ENCODE data around the gene CALM1.

CALM1 gene

DNA sequence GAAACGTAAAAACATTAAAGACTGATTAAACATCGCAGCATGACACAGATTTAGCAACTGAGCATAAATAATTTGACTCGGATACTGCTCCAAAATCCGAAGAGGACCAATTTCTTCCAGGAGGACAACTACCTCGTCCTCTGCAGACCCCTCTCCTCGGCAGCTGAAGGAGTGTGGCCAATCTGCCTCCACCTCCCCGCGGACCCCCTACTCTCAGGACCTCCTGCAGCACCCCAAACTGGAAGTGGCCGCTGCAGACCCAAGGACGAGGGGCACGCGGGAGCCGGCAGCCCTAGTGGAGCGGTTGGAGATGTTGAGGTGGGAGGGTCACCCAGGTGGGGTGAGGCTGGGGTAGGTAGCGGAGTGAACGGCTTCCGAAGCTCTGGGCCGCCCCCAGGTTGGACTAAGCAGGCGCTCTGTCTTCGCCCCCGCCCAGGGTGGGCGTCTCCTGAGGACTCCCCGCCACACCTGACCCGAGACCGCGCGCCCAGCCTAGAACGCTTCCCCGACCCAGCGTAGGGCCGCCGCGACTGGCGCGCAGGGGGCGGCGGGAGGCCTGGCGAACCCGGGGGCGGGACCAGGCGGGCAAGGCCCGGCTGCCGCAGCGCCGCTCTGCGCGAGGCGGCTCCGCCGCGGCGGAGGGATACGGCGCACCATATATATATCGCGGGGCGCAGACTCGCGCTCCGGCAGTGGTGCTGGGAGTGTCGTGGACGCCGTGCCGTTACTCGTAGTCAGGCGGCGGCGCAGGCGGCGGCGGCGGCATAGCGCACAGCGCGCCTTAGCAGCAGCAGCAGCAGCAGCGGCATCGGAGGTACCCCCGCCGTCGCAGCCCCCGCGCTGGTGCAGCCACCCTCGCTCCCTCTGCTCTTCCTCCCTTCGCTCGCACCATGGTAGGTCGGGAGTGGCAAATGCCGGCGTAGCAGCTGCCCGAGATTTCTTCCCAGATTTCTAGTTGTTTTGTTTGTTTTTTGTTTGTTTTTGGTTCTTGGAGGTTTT lies at the start of gene CALM1:
Gene CALM1, plus strand, starts transcription at position 689 of the 999 bp plus-strand sequence. Its CDS starts 202 bp downstream, at position 891.
- peak; percentile 93 for DNase-seq (ENCODE audit: low spot score)

DNA sequence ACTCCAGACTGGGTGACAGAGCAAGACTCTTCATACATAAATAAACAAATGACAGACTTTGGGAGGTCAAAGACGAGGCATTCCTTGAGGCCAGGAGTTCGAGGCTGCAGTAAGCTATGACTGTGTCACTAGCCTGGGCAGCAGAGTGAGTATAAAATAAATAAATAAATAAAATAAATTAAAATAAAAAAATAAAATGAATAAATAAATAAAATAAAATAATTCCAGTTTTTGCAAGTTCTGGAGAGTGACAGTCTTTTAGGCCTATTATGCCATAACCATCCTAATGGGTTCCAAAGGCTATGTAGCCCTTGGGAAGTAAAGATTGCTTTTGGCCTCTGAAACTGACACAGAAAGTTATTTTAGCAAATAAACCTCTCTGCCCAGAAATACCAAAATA lies 48.6 kb upstream of the CALM1 start:
- DNase-seq (ENCODE audit: low spot score): no peak

DNA sequence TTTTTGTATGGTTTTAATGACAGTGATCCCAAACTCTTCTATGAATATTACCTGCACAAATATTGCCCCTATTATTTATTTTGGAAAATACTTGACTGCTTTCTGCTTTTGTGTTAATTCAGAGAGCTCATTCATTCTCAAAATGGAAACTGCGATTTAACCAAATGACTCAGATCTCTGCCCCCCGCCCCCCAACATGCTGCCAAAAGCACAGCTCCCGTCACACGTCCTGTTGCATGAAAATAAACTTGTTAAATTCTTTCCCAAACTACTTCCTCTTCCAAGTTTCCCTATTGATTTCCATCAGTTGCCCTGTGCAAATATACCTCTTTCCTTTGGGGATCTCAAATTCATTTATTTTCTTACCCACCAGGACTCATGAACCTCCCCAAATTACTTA lies 47.1 kb upstream of the CALM1 start:
- DNase-seq (ENCODE audit: low spot score): no peak

DNA sequence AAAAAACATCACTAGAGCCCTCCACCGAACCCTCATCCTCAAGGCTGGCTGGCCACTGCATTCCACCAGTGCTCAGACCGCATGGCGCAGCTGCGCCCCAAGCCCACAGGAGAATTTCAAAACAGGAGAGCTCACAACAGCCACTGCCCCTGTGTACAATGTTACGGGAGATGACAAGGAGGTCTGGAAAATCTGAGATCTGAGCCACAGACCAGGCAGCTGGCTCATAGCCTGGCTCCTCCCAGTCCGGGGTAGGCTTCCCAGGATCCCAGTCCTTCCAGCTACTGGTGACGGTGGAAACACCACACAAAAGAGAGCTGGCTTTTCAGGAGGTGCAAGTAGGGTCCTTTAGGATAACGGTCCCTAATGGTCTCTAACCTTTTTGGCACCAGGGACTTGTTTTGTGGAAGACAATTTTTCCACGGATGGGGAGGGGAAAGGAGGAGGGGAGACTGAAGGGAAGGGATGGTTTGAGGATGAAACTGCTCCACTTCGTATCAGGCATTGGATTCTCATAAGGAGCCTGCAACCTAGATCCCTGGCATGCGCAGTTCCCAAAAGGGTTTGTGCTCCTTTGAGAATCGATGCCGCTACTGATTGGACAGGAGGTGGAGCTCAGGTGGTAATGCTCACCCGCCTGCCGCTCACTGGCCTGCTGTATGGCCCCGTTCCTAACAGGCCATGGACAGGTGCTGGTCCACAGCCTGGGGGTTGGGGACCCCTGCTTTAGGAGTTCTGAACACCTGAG lies 42.1 kb upstream of the CALM1 start:
- no peak for DNase-seq (ENCODE audit: low spot score)

DNA sequence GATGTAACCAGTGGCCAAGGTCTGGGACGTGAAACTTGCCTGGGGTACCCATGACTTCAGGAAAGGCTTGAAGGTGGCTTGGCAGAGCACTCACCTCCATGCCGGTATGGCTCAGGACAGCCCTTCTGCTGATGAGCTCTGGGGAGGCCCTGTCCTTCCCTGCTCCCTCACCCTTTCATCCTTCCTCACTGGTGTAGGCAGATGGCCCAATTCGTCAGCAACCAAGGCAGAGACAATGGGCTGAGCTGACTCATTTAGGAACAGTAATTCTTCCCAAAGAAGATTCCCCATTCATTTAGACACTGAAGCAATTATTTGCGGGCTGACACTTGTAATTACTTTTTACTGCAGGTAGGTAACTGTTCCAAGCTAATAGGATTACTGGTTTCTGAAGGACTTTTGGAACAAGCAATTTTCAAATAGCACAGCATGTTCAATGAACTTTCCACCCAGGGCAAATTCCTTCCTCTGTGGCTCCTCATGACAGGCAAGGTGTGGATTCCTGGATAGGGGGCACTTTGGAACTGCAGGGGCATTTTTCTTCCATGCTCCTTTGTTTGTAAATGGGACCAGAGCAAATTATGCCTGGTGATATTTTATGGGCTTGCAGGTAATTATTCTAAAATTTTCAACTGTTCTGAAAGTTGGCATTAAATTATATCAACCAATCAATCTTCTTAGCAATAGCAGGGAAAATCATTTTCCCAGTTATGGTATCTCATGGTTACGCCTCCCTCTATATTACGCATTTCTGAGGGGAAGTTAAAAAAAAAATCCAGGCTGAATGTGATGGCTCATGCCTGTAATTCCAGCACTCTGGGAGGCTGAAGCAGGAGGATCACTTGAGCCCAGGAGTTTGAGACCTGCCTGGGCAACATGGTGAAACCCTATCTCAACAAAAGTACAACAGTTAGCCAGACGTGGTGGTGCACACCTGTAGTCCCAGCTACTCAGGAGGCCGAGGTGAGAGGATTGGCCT lies 41.0 kb upstream of the CALM1 start:
- peak; percentile 40 for DNase-seq (ENCODE audit: low spot score)

DNA sequence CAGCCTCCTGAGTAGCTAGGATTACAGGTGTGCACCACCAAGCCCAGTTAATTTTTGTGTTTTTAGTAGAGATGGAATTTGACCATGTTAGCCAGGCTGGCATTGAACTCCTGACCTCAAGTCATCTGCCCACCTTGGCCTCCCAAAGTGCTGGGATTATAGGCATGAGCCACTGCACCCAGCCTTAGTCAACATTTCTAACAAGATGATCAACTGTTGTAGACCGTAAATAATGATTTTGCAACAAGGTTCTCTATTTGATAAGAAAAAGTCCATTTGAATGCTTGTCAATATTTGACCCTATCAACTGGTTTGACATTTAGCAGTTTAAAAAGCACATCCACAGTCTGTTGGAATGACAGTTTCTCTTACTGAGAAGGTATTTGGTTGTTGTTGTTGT lies 39.9 kb upstream of the CALM1 start:
- no peak for DNase-seq (ENCODE audit: low spot score)

DNA sequence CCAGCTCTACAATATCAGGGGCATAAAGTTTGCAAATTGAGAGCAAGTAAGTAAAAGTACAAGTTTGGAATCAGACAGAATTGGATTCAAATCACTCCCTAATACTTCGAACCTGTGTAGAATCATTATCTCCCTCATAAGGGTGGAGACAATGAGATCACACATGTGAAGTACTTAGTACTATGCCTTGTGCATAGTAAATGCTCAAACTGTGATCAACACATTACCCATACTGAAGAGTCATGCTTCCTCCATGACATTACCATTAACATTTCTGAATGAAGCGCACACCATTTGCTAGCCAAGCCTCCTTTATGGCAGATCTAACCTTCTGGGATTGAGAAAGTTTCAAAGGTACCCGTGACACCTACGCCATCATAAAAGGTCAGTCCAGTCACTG lies 38.5 kb upstream of the CALM1 start:
- no peak for DNase-seq (ENCODE audit: low spot score)

DNA sequence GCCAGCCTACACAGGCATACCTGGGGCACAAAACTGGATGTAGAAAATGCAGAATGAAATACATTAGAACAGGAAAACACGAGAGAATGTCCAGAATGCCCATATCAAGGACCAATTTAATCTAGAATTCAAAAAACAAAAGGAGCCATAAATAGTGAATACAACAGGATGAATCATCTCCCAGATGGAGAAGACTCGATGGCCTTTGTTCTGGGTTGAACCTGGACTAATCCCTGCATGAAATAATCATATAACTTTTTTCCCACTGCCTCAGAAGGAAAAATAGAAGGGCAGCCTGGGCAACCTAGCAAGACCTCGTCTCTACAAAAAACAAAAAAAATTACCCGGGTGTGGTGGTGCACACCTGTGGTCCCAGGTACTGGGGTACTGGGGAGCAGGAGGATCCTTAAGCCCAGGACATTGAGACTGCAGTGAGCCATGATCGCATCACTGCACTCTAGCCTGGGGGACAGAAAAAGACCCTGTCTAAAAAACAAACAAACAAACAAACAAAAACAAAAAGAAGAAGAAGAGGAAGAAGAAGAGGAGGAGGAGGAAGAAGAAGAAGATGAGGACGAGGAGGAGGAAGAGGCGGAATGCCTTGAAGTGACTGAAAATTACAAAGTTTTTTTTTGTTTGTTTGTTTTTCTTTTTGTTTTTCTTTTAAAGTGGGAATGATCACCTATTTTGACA lies 34.8 kb upstream of the CALM1 start:
- DNase-seq (ENCODE audit: low spot score): no peak

DNA sequence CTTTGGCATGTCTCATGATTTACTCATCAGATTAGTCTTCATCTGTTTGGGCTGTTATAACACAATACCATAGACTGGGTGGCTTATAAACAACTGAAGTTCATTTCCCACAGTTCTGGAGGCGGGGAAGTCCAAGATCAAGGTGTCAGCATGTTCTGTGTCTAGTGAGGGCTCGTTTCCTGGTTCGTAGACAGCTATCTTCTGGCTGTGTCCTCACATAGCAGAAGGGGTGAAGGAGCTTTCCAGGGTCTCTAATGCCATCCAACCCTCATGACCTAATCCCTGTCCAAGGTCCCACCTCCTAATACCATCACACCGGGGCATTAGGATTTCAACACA lies 34.3 kb upstream of the CALM1 start:
- DNase-seq (ENCODE audit: low spot score): no peak

DNA sequence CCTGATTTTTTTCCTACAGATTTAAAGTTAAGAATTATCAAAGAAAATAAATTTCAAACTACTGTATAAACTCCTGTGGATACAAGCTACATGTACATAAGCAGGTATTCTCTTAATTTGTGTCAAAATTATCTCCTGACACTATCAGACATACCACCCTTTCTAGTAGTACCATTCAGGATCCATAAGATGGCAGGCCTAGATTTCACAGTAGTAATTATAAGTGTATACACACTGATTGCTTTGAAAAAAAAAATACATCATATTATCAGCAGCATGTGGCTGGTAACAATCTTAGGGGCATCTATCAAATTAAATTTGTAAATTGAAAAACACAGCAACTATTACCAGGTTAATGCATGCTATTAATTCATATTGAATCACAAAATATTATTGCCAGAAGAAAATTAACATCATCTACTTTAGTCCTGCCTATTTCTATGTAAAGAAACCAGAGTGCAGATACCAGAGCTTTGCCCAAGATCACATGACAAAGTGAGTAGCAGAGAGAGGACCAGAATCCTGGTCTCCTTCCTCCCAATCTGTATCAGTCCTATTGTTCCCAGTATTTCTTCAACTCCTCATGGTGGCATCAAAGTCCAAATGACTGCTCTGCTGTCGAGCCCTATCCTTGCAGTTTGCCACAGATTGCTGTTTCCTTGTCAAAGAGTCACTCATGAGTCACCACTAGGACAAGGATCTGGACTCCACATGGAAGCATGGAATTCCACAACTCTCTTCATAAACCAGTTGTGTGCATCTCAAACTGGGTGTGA lies 27.7 kb upstream of the CALM1 start:
- DNase-seq (ENCODE audit: low spot score): peak; percentile 71

DNA sequence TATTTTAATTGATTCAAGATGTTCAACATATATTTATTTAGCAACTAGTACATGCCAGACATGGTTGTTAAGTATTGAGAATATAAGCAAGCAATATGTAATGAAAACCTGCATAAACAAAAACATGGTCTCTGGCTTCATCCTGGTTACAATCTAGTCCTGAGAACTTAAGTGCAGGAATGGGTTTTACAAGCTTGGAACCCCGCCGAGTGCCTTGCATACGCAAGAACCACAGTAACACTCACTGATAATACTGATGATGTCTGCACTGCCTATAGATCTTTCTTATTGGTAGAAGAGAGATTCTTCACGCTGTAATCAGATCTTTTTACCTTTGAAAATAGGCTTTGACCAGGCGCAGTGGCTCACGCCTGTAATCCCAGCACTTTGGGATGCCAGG lies 22.9 kb upstream of the CALM1 start:
- no peak for DNase-seq (ENCODE audit: low spot score)

DNA sequence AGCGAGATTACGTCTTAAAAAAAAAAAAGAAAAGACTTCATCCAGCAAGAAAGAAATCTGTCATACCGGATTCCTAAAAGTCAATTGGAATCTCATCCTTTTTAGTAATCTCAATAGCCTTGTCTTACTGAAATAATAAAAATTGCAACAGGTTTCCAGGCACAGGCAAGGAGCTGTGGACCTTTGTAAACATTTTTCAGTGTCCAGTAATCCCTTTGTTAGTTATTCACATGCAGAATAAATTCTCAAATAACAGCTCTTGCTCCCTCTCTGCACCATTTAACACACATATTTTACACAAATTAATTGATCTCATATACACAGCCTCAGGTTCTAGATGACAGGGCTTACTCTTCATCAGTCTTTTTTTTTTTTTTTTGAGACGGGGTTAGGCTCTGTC lies 22.0 kb upstream of the CALM1 start:
- DNase-seq (ENCODE audit: low spot score): no peak

DNA sequence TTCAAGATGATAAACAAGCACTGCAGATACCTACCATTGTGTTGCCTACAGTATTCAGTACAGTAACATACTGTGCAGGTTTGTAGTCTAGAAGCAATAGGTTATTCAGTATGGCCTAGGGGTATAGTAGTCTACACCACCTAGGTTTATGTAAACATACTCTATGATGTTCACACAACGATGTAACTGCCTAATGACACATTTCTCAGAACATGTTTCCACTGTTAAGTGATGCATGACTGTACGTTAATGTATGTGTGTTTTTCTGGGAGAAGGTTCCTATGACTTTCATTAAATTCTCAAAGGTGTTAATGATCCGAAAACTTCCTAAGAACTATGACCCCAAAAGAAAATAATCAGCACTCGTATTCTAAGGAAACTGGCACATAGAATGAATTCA lies 20.9 kb upstream of the CALM1 start:
- no peak for DNase-seq (ENCODE audit: low spot score)

DNA sequence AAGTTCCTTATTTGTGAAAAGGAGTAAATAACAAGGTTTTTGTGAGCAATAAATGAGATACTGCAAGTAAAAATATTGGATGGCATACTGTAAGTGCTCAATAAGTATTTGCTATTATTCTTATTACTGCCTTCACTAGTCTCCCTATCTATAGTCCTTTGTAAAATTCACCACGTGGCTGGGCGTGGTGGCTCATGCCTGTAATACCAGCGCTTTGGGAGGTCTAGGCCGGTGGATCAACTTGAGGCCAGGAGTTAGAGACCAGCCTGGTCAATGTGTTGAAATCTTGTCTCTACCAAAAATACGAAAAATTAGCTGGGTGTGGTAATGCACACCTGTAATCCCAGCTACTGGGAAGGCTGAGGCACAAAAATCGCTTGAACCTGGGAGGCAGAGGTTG lies 18.6 kb upstream of the CALM1 start:
- no peak for DNase-seq (ENCODE audit: low spot score)

DNA sequence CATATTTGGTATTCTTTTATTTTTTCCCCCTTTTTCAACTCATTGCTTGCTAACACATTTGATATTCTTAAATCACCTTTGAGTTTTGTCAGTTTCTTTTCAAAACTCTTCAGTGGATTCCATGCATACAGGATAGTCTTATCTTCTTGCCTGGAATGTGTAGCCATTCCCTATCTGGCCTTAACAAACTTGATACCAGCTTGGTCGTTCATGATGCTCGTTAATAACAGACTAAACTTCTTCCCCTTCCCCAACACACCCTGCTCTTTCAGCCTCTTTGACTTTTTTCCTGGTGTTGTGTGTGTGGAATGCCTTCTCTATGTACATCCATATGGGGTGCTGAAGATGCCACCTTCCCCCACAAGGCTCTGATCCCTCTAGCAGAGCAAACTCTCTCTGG lies 17.7 kb upstream of the CALM1 start:
- no peak for DNase-seq (ENCODE audit: low spot score)

DNA sequence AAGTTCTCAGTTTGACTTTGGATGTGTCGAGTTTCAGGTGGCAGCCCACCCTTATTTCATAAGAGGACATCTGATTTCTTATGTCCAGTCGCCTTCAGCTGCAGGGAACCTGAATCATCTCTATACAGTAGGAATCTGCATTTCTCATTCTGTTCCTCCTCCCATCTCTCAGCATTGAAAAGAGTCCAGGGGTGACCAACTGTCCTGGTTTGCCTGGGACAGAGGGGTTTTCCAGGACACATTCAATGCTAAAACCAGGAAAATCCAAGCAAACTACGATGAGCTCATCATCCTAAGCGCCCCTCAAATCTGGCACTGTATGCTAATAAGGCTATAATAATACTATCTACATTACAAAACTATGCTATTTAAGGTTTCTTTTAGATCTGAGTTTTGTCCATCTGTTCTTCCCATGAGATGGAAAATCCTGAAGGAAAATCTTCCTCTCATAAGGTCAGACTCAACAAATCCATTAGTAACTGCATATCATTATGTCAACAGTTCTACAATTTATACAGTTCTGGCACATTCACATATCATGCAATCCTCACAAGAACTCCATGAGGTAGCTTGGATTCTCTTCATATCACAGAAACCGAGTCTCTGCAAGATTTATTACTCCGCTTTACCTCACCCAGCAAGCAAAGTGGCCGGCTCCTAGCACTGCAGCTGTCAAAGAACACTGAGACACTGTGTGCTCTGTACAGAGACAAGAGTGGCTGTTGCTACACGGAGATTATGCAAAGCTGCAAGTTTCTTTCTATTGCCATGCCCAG lies 15.6 kb upstream of the CALM1 start:
- DNase-seq (ENCODE audit: low spot score): no peak

DNA sequence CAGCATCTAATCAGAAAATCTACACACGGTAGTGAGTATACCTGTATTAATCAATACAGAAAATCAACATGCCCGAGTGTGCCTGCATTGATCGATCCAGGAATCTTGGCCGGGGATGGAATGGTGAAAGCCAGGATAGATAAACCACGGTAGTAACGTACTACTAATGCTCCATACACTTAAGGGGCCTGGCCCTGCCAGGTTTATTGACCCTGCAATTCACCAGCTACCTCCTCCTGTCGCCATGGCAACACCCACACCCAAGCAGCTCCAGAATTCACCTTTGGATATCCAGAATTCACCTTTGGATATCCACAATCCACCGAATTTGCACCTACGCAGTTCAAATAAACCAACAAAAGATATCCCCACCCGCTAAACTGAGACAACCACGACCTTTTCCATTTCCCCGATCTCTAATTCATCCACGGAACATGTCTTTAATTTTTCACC lies 14.8 kb upstream of the CALM1 start:
- DNase-seq (ENCODE audit: low spot score): no peak

DNA sequence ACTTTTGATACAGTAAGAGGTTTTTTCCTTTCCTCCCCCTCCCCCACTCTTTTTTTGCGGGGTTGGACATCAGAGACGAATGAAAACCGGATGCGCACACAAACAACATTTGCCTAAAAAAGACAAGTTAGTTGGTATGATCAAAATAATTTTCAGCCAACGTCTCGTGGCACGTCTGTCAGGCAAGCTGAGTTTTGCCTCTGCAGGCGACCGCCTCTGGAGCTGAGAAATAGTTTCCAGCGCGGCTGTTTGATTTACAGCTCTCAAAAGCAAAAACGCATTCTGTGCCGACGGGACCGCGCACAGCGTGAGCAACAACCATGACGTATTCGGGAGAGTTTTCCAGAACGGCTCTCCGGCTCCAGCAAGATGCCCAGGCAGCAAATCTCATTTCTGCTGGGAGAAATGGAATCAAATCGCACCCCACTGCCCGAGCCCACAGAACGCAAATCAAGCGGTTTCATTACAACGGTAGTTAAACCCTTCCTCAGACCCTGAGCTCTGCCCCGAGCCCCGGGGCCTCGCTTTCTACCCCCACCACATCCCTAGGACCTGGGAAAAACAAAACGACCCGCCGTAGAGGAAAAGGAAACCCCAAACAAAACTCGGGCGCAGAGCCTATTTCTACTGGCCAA lies 14.2 kb upstream of the CALM1 start:
- peak; percentile 78 for DNase-seq (ENCODE audit: low spot score)

DNA sequence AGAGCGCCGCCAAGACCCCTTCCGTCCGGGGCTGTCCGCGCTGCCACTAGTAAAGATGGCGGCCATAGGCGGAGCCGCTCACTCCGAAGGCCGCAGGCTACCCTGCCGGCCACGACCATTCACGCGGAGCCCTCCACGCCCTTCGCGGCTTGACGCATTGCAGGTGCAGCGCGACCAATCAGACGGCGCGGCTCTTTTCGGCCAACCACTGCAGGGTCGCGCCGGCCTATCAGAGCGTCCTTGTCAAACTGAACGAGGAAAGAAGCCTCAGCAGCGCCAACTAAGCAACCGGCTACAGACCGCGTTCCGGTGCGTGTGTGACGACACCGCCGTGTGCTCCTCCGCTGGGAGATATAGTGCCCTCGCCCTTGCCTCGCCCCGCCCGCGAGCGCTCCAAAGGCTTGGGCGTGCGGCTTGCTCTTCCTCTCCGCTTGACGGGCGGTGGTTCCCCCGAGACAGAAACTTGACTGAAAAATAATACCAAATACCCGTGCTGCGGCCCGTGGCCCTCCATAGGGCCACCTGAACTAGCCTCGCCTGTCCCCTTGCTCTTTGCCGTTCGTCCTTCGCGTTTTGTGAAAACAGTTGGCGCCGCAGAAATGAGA lies 13.6 kb upstream of the CALM1 start:
- DNase-seq (ENCODE audit: low spot score): peak; percentile 100

Data from RKO (cell line).